Measurements from ENCODE around the gene SHANK3.

- TF ChIP-seq CTCF (IDR thresholded peaks at IDR 0.05) (no peak), EP300 (IDR thresholded peaks at IDR 0.05) (no peak), POLR2A (IDR thresholded peaks at IDR 0.05) (no peak)
Observed at GRCh38 chr22:50711446-50712340, 39.1 kb downstream of the SHANK3 start.
